HG02870 (cell line): Measurements from ENCODE around the gene SLC40A1.

Experiments used
- ATAC-seq: cut with Tn5 transposase; IDR thresholded peaks from one replicate; pipeline ENCODE4 v1.9.1; 2021; ENCODE audit warnings: mild to moderate bottlenecking, moderate library complexity; ENCODE audit not compliant: unreplicated experiment

SLC40A1 gene

DNA sequence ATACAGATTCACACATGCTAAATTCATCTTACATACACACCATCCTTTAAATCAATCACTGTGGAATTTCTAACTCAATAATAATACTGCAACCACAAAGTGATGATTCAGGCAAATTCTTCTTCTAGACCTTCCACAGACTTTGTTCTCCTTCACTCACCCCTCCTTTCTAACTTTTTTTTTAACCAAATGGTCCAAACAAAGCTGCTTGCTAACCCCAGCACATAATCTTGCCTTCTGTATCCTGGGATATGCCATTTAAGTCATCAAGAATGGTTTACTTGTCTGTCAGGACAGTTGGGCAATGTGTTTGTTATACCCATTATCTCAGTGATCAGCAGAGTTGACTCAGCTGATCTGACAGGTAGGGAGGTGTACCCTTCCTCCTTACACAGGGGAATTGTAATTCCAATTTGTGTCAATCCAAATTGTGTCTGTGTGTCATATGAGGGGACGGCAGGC lies 10.0 kb downstream of the SLC40A1 start:
- no peak for ATAC-seq

DNA sequence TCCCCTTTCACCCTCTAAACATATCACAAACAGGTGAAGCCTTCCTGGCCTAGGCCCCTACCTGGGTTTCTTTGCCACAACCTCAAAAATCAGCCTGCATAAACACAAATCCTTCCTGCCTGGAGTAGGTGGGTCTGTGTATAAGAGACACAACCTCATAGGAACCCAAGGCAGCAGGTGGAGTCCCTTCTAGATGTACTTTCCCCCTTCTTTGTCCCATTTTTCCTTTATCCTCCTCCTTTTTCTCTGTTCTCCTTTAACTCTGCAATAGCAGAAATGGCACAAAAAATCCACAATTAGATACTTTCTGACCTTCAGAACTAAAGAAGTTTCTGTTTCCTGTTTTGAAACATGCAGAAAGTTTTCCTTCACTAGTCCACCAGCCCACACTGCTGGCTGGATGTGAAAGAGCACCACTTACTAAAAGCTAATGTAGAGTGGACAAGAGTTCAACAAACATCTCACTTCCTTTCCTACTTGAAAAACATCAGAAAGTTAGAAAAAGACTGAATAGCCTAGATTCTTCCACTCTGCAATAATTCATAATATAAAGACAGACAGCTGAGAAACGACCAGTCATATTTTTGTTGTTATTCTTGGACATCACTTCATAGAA lies 11.2 kb downstream of the SLC40A1 start:
- peak; percentile 69 for ATAC-seq

- ATAC-seq = no peak
Measured at GRCh38 chr2:189566046-189566445, 14.5 kb downstream of the SLC40A1 start.

- no peak for ATAC-seq
Measured at GRCh38 chr2:189561371-189562038, 19.1 kb downstream of the SLC40A1 start.

- no peak for ATAC-seq
Measured at GRCh38 chr2:189560273-189560586, 20.4 kb downstream of the SLC40A1 start.

DNA sequence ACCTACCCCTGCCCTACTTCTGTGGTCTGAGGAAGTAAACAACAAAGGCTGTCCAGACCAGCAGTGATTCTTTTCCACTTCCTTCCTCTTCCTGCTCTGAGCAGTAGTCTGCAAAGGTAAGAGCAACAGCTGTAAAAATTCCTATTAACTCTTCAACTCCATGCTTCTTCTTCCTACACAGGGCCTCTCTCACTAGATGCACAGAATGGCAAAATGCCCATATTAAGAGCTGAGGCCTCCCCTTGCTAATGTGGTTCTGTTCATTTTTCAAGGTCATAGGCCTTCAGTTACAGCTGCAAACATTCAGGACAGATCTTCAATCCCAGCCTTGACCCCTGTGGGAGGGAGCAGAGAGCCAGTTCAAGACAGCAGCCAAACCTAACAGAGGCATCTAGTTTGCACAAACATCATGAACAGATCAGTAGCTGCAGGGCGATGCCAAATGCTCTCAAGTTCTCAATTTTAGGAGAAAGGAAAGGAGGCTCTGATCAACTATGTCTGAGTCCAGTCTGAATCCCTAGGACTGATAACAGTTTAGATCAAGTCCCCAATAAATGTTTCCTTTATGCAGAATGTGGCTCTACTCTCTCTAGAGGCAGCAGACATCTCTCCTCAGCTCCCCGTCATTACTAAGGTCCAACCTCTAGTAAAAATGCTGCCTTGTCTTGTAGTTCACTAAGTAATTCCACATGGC lies 20.9 kb downstream of the SLC40A1 start:
- ATAC-seq = no peak

GRCh38 chr2:189558516-189559272 lies 21.9 kb downstream of the SLC40A1 start:
- ATAC-seq = no peak

DNA sequence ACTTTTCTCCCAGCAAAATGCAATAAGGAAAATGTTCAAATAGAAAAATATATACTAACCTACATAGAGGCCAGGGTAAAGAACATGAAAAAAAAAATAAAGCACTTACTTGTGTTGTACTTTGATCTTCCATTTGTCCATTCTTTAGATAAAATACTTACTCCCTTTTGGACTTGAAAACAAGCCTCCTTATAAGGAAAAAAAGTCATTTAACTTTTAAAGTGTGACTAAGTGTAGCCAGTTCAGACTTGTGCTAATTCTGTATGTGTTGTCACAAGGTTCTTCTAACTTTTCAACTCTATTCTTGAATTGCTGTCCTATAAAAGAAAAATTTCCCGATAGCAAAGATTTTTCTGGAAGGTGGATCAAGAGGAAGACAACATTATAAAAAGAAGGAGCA lies 23.2 kb downstream of the SLC40A1 start:
- ATAC-seq = no peak

DNA sequence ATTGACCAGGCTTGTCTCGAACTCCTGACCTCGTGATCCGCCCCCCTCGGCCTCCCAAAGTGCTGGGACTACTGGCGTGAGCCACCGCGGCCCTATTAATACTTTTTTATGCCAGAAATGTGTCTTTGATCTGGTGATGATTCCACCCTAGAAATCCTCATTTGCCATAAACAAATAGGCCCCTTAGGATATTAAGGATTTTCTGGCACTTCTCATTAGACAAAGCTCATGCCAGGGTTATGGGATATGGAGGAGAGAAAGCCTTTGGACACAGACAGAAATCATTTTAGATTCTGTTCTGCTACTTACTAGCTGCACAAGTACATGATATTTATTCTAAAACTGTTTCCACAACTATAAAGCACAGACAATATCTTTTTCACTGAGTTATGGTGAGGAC lies 24.1 kb downstream of the SLC40A1 start:
- ATAC-seq = no peak

- no peak for ATAC-seq
Measured at GRCh38 chr2:189555232-189555631, 25.4 kb downstream of the SLC40A1 start.

- no peak for ATAC-seq
Measured at GRCh38 chr2:189553504-189554088, 27.0 kb downstream of the SLC40A1 start.

- ATAC-seq = no peak
Measured at GRCh38 chr2:189552991-189553404, 27.6 kb downstream of the SLC40A1 start.

DNA sequence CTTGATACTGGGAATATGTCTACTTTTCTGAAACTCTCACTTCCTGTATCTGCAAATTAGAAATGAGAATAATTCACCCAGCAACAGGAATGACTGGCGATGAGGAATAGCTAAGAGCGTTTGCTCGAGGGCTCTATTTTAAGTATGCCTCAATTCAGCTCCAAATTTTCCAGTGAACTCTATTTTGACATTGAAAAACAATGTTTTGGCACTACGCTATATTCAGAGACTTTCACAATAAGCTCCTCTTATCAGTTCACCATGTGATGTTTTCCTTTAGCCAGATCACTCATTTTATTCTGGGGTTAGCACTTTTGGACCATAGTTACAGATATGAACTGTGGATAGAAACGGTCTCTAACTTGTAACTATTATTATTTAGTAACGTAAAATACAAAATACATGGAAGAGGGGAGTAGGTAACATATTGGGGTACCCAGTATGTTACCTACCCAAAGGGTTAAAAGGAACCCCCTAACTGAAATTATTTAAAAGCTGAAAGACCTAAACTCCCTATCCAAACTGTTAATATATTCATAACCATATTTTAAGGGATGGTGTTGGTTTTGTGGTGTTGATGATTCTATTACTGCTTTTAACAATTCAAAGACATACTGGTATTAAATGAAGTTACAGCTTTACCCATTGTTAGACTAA lies 28.1 kb downstream of the SLC40A1 start:
- no peak for ATAC-seq

DNA sequence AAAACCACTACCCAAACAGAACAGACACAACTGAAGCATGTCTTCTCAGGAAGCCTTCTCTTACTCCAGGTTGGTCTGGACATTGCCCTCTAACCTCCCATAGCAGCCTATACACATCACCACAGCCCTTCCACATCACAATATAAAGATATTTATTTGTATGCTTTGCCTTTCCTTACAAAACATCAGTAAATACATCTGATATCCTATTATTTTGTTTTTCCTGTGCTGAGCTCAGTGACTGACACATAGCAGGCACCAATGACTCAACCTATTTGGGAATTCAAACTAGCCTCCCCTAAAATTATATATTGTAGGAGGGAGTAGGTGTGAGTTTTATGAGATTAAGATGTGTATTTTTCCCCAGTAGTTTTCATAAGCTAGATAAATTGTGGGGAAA lies 28.8 kb downstream of the SLC40A1 start:
- ATAC-seq = no peak

DNA sequence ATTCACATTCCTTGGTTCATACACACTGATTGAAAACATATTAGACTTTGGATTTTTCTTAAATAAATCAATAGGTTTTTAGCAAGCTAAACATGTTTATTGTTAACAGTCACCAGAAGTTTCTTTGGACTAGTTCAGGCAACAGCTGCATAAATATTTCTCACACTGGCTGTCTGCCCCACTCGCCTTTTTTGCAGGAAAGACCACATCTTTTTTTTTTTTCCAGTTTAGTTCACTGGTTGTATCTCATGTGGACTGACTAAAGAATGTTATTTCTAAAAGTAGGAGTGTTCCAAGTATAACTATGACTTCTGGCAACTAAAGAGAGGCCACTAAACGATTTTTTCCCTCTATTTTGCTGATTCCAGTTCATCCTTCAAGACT lies 31.1 kb downstream of the SLC40A1 start:
- ATAC-seq = no peak

DNA sequence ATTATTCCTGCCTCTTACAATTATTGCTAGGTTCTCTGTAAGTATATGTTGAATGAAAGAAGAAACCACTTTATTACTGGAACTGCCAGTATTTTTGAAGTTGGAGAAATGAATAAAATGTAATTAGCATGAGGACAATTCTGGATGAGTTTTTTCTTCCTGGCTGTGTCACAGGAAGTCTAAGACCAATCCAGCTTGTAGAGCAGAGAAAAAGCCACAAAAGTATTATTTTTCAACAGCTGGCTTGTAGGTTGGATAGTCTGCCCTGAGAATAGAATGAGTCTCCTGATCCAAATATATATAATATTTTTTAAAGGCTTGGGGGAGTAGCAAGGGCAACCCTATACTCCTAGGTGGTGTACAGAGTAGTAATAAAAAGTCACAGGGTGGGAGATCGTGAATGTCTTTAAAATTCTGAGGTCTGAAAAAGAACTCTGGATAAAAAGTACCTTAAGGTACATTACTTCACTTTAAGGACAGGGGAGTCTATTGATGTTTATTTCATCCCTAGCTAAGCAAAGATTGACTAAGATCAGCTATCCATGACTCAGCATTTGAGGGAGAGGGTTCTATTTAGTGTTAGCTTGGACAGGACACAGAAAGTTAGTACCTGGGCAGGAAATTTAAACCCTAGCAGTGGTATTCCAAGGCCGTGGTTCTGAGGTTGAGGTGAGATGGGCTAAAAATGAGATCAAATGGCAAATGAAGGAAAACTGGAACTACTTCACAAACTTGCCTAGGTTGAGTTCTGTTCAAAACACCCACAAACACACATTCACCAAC lies 31.7 kb downstream of the SLC40A1 start:
- ATAC-seq = no peak

- ATAC-seq = no peak
Measured at GRCh38 chr2:189545418-189545817, 35.2 kb downstream of the SLC40A1 start.

DNA sequence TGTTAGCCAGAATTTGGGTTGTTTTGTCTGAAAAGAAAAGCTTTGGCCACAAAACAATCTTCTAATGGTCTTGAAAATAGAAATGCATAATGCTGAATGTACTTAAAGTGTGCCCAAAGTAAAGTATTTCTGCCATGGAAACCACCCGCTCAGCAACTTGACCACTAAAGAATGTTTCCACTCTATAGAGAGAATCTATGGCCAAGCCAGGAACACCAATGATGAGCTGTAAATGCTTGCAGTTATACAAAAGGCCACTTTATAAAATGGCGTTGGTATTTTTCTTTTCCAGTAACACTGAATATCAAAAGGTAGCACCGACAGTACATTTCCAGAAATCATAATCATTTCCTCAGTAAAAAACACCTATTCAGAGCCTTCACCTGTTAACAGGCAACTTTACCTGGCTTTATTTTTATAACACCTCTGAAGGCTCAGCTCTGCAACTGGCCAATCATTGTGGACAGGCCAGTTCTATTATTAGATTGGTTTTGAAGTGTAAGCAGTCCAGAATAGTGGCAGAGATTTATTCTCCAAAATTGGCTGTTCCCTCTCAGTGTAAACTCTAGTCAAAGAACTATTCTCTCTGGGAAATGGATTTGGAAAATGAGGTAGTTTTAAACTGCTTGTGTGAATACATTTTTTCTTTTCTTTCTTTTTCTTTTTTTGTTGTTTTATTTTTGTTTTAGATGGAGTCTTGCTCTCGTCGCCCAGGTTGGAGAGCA lies 36.1 kb downstream of the SLC40A1 start:
- no peak for ATAC-seq

- no peak for ATAC-seq
Measured at GRCh38 chr2:189543367-189543766, 37.2 kb downstream of the SLC40A1 start.
